Lung (tissue), 12 donors: ENCODE measurements around the gene FOXM1. TPM values are rescaled to one million over a fixed set of nuclear protein-coding genes. Genes with fewer than 3 reads are reported as not detected.

Experiments used
- ATAC-seq: fragments of 200-7000 bp; cut with Tn5 transposase; one replicate; pipeline ENCODE4 v1.9.1; 2020; ENCODE audit warnings: moderate number of reproducible peaks; ENCODE audit not compliant: insufficient read depth, low FRiP score
- DNase-seq, 3 donors: peaks; one replicate each; pipeline ENCODE4 v3.0.0-alpha.2; 2013 to 2017
- H3K27ac ChIP-seq, 2 donors: one replicate each; pipeline ENCODE4 v1.5.1; 2013; ENCODE audit warnings: mild to moderate bottlenecking in 2 of 2, moderate library complexity in 2 of 2, control low read depth in 1 of 2, inconsistent platforms in 1 of 2, low read depth in 1 of 2, low read length in 1 of 2
- H3K27me3 ChIP-seq, 3 donors: one replicate each; pipeline ENCODE4 v1.5.1; 2013; ENCODE audit warnings: low read length in 2 of 3; ENCODE audit not compliant: control insufficient read depth in 3 of 3, insufficient read depth in 3 of 3
- H3K36me3 ChIP-seq, 4 donors: one replicate each; pipeline ENCODE4 v1.5.1; 2013; ENCODE audit warnings: low read length in 4 of 4, mild to moderate bottlenecking in 1 of 4, moderate library complexity in 1 of 4; ENCODE audit not compliant: control insufficient read depth in 4 of 4, insufficient read depth in 4 of 4
- H3K4me1 ChIP-seq, 5 donors: one replicate each; pipeline ENCODE4 v1.5.1; 2013; ENCODE audit warnings: low read length in 5 of 5, mild to moderate bottlenecking in 2 of 5, moderate library complexity in 1 of 5; ENCODE audit not compliant: control insufficient read depth in 5 of 5, insufficient read depth in 5 of 5
- H3K4me3 ChIP-seq: one replicate; pipeline ENCODE4 v1.5.1; 2013; ENCODE audit warnings: mild to moderate bottlenecking, control low read depth, moderate library complexity
- H3K9ac ChIP-seq, 2 donors: one replicate each; pipeline ENCODE4 v1.5.1; 2013; ENCODE audit warnings: low read length in 2 of 2, control low read depth in 1 of 2; ENCODE audit not compliant: insufficient read depth in 1 of 2
- H3K9me3 ChIP-seq, 4 donors: one replicate each; pipeline ENCODE4 v1.5.1; 2013; ENCODE audit warnings: low read length in 3 of 4, mild to moderate bottlenecking in 1 of 4, moderate library complexity in 1 of 4; ENCODE audit not compliant: control insufficient read depth in 4 of 4, insufficient read depth in 3 of 4
- CTCF ChIP-seq: IDR thresholded peaks from 2 replicates; pipeline ENCODE4 v1.5.1; 2012; ENCODE audit warnings: mild to moderate bottlenecking; ENCODE audit errors: control extremely low read depth, extremely low read depth
- WGBS, 2 donors: extraction: QIAGEN DNeasy Blood & Tissue Kit; methylation state at CpG; one replicate each; pipeline ENCODE4 v1.1.7; 2013; 5-methylcytosine and 5-hydroxymethylcytosine counted together
- polyA plus RNA-seq, 2 donors: library from polyadenylated mRNA; stranded (reverse); fragments of 200-250 nt; gene quantifications; one replicate each; pipeline ENCODE4 v1.2.1, GENCODE V29; 2013
- total RNA-seq, 2 donors: library from RNA; depleted of rRNA in 1 of 2; stranded (reverse); fragments of >200 nt in 1 of 2; gene quantifications; one replicate each; pipeline ENCODE4 v1.2.1, GENCODE V29; 2014 to 2021
- donor health status: control.
- donor health status: control.
- donor health status: Bipolar disorder and iron deficiency.
- donor health status: healthy.
- donor health status: DM: yes; HTN: yes; CAD: no.

Gene FOXM1
- total and polyA plus RNA-seq, 4 donors: 1.6 to 4.0 (median 3.2) TPM

GRCh38 chr12:2895511-2895910 is 18.5 kb upstream of the FOXM1 start:
- Histone ChIP-seq H3K36me3 (peaks cover 0 to 5% (median 0%) of the 10 kb centered on the region in 4 donors), H3K9ac (no peak overlapping the region), H3K4me1 (peaks cover 0 to 10% (median 2%) of the 10 kb centered on the region in 5 donors), H3K27ac (no peak overlapping the region), H3K9me3 (no peaks in the 10 kb centered on the region), H3K27me3 (no peaks in the 10 kb centered on the region), H3K4me3 (no peak overlapping the region)
- TF ChIP-seq CTCF: no peak
- no peak for DNase-seq
- ATAC-seq: no peak
- WGBS, 2 donors: 78 to 89% methylated on average over 2 of the region's 2 CpGs

DNA sequence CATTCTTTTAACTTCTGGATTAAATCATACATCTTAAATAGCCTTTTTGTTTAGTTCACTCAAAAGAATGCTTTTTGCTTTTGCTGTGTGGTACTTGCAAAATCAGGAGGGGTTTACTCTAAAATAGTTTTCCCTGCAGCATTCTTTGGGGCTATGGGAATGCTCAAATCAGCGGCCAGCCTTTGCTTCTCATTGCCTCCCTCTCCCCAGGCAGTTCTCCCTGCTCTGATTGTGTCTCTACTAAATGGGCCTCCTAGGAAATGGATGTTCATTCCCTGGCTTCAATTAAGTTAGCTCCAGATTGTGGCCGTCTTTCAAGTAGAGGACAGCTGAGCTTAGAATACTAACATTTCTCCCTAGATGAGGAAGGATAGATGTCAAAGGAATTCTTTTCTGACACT is 18.1 kb upstream of the FOXM1 start:
- H3K4me3 ChIP-seq: no peak overlapping the region
- no peak for TF ChIP-seq CTCF
- H3K36me3 ChIP-seq: peaks cover 0 to 5% (median 0%) of the 10 kb centered on the region in 4 donors
- ATAC-seq (no peak), DNase-seq (no peak)
- H3K4me1 ChIP-seq: peaks cover 0 to 13% (median 4%) of the 10 kb centered on the region in 5 donors
- H3K9me3 ChIP-seq: no peaks in the 10 kb centered on the region
- WGBS, 2 donors: 36 to 86% methylated on average over 2 of the region's 2 CpGs
- H3K27ac ChIP-seq: no peak overlapping the region
- no peaks in the 10 kb centered on the region for H3K27me3 ChIP-seq
- no peak overlapping the region for H3K9ac ChIP-seq

DNA sequence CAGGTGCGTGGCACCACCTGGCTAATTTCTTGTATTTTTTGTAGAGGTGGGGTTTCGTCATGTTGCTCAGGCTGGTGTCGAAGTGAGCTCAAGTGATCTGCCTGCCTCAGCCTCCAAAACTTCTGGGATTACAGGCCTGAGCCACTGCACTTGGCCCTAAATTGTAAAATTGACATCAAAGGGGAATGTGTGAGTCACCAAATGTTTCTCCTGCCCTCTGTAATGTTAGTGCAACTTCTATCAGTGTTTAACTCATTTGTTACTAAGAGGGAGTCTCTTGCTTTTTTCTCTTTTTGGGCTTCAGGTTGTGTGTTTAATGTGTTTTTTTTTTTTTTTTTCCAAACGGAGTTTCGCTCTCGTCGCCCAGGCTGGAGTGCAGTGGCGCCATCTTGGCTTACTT is 16.0 kb upstream of the FOXM1 start:
- H3K36me3 ChIP-seq: peaks cover 0 to 12% (median 1%) of the 10 kb centered on the region in 4 donors
- H3K4me1 ChIP-seq: peaks cover 0 to 15% (median 4%) of the 10 kb centered on the region in 5 donors
- TF ChIP-seq CTCF: no peak
- H3K4me3 ChIP-seq: no peak overlapping the region
- 93 to 95% methylated on average over 8 of the region's 8 CpGs for WGBS, 2 donors
- no peak overlapping the region for H3K9ac ChIP-seq
- ATAC-seq (no peak), DNase-seq (peak in 1 of 3 donors; percentile 19)
- H3K9me3 ChIP-seq: no peaks in the 10 kb centered on the region
- no peak overlapping the region for H3K27ac ChIP-seq
- no peaks in the 10 kb centered on the region for H3K27me3 ChIP-seq

GRCh38 chr12:2892246-2892645 is 15.3 kb upstream of the FOXM1 start:
- Histone ChIP-seq H3K9ac (peak overlapping the region in 1 of 2 donors; percentile 83), H3K27me3 (no peaks in the 10 kb centered on the region), H3K27ac (no peak overlapping the region), H3K4me1 (peaks cover 0 to 15% (median 4%) of the 10 kb centered on the region in 5 donors), H3K9me3 (no peaks in the 10 kb centered on the region), H3K4me3 (no peak overlapping the region), H3K36me3 (peaks cover 0 to 14% (median 2%) of the 10 kb centered on the region in 4 donors)
- TF ChIP-seq CTCF: no peak
- DNase-seq (no peak), ATAC-seq (no peak)
- WGBS, 2 donors: 82 to 89% methylated on average over 12 of the region's 12 CpGs
